Measurements from ENCODE around the gene DHFR.
A peak's percentile ranks its signal among the peaks of the same experiment; 100 is the strongest.
"Not testable (repeated sequence)": the region's sequence is repeated elsewhere in the genome, so short reads cannot be mapped to it uniquely, and the experiment has no call there.

The DHFR gene

GRCh38 chr5:80654391-80655230 lies at the start of gene DHFR, which contains the start of gene MSH3:
Gene DHFR (minus strand): TSS chr5:80654983. CDS start chr5:80654489, 494 bp downstream.
Gene MSH3 (plus strand): TSS chr5:80654652. CDS start chr5:80654728, 76 bp downstream.
- peak; percentile 83 for DNase-seq (ENCODE audit: low spot score)

DNA sequence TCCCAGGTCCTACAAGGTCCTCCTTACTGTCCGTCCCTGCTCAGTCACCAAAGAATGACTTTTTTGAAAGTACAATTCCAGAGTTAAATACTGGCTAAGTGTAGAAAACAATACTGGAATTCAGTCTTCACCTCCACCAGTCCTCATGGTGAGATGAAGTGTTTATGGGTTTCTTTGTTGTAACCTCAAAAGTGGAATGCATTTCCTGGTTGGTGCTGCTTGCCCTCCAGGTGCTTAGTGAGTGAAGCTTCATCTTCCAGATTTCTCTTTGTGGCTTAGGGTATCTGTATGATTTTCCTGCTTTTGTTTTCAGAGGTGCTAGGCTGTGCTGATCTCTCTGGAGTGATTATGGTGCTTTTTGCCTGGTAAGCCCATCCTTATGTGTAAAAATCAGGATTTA lies 49.4 kb upstream of the DHFR start:
- no peak for DNase-seq (ENCODE audit: low spot score)

- no peak for DNase-seq (ENCODE audit: low spot score)
Measured at GRCh38 chr5:80703747-80704146, 49.0 kb upstream of the DHFR start.

DNA sequence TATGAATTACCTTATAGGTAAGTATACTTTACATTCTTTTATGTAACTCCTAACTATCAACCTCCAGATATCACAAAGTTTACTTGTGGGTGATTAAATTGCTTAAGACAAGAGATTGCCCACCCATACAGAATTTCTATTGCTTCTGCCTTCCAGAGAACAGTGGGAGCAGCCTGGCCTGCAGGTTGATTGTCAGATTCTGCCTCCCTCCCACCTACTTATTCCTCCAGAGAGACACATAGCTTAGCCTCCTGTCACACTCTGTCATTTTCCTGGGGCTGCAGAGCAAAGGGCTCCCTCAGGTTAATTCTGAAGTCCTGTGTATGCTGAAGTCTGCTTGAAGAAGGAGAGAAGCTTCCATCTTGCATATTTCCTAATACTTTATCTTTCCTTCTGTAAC lies 48.5 kb upstream of the DHFR start:
- DNase-seq (ENCODE audit: low spot score) = no peak

DNA sequence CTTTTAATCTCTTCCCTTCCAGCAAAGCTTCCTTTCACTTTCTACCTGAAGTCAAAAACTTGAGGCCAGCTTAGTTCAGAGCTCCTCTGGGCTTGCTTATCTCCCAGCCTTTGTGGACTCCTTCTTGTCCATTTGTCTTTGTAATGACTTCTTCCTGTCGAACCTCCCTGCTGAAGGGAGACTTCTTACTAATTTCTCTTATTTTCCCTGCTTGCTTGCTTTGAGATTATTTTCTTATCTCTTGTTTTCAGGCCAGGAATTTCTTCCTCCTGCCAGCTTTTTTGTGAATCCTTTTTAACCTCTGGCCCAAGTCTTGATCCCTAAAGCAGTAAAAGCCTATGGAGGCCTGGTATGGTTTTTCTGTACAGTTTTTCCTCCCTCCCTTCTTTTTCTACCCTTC lies 46.8 kb upstream of the DHFR start:
- DNase-seq (ENCODE audit: low spot score) = no peak

DNA sequence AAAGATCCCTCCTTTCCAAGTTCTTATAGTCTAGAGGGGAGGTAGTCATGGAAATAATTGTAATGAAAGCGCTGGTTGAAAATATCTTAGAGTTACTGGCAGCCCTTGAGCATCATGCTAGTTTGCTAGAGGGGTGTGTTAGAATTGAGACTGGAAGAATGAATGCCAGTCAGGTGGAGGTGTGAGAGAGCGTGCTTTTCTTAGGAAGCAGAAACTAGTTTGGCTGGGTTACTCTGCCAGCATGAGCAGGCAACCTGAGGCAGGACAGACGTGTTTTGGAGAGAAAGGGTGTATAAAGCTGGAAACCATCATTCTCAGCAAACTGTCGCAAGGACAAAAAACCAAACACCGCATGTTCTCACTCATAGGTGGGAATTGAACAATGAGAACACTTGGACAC lies 43.6 kb upstream of the DHFR start:
- DNase-seq (ENCODE audit: low spot score) = no peak

- no peak for DNase-seq (ENCODE audit: low spot score)
Measured at GRCh38 chr5:80697100-80697499, 42.3 kb upstream of the DHFR start.

DNA sequence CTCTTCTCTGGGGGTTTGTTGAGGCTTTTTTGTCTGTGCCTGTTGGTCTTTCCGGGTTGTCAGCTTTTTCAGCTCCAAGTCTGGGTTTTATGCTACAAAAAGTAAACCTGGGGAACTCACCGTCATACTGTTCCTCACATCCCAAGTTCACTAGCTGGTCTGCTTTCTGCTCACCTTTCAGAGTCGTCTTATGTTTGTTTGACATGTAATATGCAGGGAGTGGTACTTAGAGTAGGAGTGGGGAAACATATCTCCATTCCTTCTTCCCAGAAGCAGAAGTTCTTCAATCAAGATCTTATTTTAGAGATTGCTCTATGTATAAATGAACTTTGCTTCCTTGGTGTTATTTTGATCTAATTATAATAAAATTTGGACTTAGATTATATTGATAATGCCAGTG lies 41.7 kb upstream of the DHFR start:
- DNase-seq (ENCODE audit: low spot score) = no peak

DNA sequence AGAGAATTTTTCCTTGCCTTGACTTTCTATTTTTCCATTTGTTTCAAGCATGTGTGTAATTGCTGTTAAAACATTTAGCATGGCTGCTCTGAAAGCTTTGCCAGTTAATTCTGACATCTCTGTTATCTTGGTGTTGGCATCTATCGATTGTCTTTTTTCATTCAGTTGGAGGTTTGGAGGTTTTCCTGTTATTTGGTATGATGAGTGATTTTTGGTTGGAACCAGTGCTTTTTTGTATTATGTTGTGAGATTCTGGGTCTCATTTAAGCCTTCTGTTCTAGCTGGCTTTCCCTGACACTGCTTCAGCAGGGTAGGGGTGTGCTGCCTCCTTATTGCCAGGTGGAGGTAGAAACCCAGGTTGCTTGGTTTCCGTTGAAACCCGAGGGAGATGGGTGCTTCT lies 40.9 kb upstream of the DHFR start:
- no peak for DNase-seq (ENCODE audit: low spot score)

DNA sequence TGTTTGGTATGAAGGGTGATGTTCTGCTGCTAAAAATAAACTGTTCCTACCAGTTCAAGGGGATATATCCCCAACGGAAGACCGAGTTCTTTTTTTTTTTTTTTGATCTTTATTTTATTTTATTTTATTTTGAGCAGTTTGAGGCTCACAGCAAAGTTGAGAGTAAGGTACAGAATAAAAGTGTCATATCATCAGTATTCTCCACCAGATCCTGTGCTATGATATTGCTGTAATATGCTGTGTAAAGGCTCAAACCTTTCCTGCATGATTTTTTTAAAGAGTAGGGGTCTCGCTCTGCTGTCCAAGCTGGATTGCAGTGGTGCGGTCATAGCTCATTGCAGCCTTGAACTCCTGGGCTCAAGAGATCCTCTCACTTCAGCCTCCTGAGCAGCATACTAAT lies 34.8 kb upstream of the DHFR start:
- DNase-seq (ENCODE audit: low spot score) = no peak

DNA sequence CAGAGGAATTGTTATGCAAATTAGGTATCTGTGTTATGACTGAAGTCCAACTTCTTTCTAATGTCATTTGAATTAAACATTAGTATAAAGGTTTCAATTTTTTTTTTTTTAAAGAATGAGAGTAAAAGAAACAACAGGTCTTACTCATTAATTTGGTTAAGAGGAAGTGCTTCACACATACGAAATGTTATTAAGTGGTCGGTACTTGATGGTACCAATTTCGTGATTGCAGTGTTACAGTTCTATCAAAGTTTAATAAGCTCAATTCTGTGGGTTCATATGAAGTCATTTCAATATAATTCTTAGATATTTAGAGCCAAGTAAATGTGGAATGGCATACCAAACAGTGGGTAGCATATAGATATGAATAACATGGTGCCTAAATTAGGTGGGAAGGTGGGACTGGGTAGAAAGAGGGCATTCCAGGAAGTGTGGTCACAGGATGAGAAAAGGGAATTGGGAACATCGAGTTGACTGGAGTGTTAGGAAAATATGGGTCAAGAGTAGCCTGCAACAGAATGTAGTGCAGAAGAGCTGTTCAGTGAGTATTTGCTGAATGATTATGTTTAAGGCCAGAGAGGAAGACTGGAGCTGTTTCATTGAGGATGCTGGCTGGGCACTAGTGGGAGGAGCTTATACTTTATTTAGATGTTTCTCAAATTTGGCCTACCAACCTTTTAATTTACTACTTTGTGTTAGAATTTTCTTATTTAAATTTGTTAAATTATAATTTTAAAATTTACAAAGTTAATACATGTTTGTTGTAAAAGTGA lies 34.1 kb upstream of the DHFR start:
- no peak for DNase-seq (ENCODE audit: low spot score)

DNA sequence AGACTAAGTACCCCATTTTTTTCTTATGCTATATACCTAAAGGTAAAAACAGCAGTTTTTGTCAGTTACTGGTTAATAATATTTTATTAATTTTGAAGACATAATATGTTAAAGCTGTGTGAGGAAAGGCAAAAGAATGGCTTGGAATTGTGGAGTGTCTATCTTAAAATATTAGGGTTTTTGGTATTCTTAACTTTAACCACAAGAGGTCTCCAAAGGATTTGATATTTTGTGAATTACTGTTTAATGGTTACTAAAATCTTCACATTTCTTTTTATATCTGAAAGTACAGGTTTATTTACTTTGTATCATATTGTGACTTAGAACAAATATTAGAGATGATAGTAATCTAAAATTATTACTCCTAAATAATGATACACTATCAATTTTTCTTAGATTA lies 32.0 kb upstream of the DHFR start:
- DNase-seq (ENCODE audit: low spot score) = no peak

GRCh38 chr5:80676706-80677105 lies 21.9 kb upstream of the DHFR start:
- no peak for DNase-seq (ENCODE audit: low spot score)

DNA sequence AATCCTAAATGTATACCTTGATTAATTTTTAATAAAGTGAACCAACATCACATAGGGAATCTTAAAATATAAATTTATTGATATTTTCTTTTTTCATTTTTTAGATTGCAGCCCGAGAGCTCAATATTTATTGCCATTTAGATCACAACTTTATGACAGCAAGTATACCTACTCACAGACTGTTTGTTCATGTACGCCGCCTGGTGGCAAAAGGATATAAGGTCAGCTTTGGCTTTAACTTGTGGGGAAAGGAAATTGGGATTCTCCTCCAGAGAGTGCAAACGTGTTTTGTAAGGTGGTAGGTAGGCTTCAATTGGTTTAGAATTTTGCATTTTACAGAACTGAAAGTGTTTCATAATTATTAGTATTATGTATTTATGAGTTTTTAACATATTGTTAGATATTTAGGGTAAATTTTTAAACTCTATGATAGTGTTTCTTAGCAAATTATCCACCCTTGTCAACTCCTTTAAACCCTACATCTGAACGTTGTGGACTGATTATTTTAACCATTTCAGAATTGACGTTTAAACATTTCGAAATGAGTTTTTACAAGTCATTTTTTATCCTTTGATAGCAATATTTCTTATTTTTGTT lies 17.5 kb upstream of the DHFR start:
- DNase-seq (ENCODE audit: low spot score) = peak; percentile 77

GRCh38 chr5:80668016-80668969 lies 13.5 kb upstream of the DHFR start:
- no peak for DNase-seq (ENCODE audit: low spot score)

GRCh38 chr5:80667384-80667783 lies 12.6 kb upstream of the DHFR start:
- no peak for DNase-seq (ENCODE audit: low spot score)

GRCh38 chr5:80665057-80665456 lies 10.3 kb upstream of the DHFR start:
- DNase-seq (ENCODE audit: low spot score) = no peak

DNA sequence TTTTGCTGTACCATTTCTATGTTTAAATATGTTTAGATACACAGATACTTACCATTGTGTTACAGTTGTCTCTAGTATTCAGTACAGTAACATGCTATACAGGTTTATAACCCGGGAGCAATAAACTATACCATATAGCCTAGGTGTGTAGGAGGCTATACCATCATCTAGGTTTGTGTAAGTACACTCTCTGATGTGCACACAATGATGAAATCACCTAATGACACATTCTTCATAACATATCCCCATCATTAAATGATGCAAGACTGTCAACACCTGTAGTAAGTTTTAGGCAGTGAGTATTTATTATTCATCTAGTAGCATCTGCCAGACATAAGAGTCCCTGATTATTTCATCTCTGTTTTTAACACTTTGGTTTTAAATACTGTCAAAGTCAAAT lies 7.3 kb upstream of the DHFR start:
- no peak for DNase-seq (ENCODE audit: low spot score)

DNA sequence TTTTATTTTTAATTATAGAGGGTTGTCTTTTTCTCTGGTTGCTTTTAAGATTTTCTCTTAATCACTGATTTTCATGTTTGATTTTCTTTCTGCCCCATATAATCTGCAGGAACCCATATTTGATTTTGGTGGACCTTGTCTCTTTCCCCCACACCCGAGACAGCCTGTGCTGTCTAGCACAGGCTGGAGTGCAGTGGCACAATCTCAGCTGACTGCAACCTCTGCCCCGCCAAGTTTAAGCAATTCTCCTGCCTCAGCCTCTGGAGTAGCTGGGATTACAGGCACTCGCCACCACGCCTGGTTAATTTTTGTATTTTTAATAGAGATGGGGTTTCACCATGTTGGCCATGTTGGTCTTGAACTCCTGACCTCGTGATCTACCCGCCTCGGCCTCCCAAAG lies 5.9 kb upstream of the DHFR start:
- DNase-seq (ENCODE audit: low spot score) = not testable (repeated sequence)

DNA sequence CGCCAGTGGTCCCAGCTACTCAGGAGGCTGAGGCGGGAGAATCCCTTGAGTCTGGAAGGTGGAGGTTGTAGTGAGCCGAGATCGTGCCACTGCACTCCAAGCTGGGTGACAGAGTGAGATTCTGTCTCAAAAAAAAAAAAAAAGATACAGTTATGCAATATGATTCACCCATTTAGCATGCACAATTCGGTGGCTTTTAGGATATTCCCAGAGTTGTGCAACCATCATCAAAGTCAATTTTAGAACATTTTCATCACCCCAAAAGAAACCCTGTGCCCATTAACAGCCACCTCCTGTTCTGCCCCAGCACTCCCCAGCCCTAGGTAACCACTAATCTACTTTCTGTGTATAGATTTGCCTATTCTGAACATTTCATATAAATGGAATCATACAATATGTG lies 4.3 kb upstream of the DHFR start:
- DNase-seq (ENCODE audit: low spot score) = no peak

- no peak for DNase-seq (ENCODE audit: low spot score)
Measured at GRCh38 chr5:80656425-80656824, 1.6 kb upstream of the DHFR start.

Data from hematopoietic multipotent progenitor cell treated with erythropoietin and hydrocortisone succinate and interleukin-3 and kit ligand, for 17 days (in vitro differentiated cells).